ENCODE measurements around the gene ORM2. TPM values are rescaled to one million over a fixed set of nuclear protein-coding genes. Genes with fewer than 3 reads are reported as not detected.

ORM2 gene
- total RNA-seq, 1 experiment from 2014 or later, result 0.59 TPM

GRCh38 chr9:114303977-114304376 is 25.7 kb upstream of the ORM2 start (continued):
- TF ChIP-seq CTCF (IDR thresholded peaks at IDR 0.05 in 2 of 3, conservative IDR thresholded peaks at IDR 0.05 in 1 of 3; ENCODE audit: borderline replicate concordance in 1 of 3, insufficient read depth in 1 of 3, low read depth in 2 of 3, low read length in 2 of 3) (no peak), EZH2 (IDR thresholded peaks at IDR 0.05) (no peak), JUND (IDR thresholded peaks at IDR 0.05) (no peak), ZFX (IDR thresholded peaks at IDR 0.05) (no peak), POLR2AphosphoS5 (IDR thresholded peaks at IDR 0.05; ENCODE audit: low read depth, low read length) (no peak), CEBPB (IDR thresholded peaks at IDR 0.05; ENCODE audit: low read depth) (no peak)

GRCh38 chr9:114304416-114305188 is 25.1 kb upstream of the ORM2 start:
- POLR2A ChIA-PET, result no interaction called here
- no peak overlapping the region for H3K27ac ChIP-seq (ENCODE audit: low read depth, low read length)
- no peaks in the 10 kb centered on the region for H4K20me1 ChIP-seq (ENCODE audit: insufficient read depth)
- no peaks in the 10 kb centered on the region for H3K27me3 ChIP-seq (ENCODE audit: insufficient read depth, low read length)
- DNase-seq (ENCODE audit: low read depth, low spot score), result no peak
- peaks cover 0 to 3% of the 10 kb centered on the region in 2 experiments; a peak in 1 of 4 replicates for H3K4me1 ChIP-seq (ENCODE audit: control insufficient read depth in 1 of 2, insufficient read depth in 2 of 2, low read length in 2 of 2)
- no peak overlapping the region for H2AFZ ChIP-seq (ENCODE audit: low read depth, low read length, poor library complexity, severe bottlenecking)
- RAD21 ChIA-PET (ENCODE audit: low non-redundant PET in 1 of 2, low total read pairs in 2 of 2, uncharacterized antibody in 2 of 2, unreplicated experiment in 2 of 2), result interaction anchor here in 1 of 2 experiments (1.0 kb wide), 1 partner anchor 197 kb away, joined by 3 read pairs; no protein-coding TSS in a partner anchor
- no peak overlapping the region for H3K4me3 ChIP-seq (replicated peaks in 1 of 2; ENCODE audit: low read depth in 1 of 2, low read length in 2 of 2)
- no peak for ATAC-seq
- TF ChIP-seq SP1 (IDR thresholded peaks at IDR 0.05; ENCODE audit: low read depth), result no peak
- no peak for TF ChIP-seq CTCF (IDR thresholded peaks at IDR 0.05 in 2 of 3, conservative IDR thresholded peaks at IDR 0.05 in 1 of 3; ENCODE audit: borderline replicate concordance in 1 of 3, insufficient read depth in 1 of 3, low read depth in 2 of 3, low read length in 2 of 3)
- TF ChIP-seq EGR1 (IDR thresholded peaks at IDR 0.05; ENCODE audit: low read depth), result no peak
- no peak for TF ChIP-seq ZNF274 (IDR thresholded peaks at IDR 0.05; ENCODE audit: low read depth, low read length)
- intact Hi-C loops (cut with micrococcal nuclease), result loop anchor here (1.0 kb wide), 3 partner anchors 196 to 622 kb away; no protein-coding TSS in a partner anchor
- no peak overlapping the region for H3K9ac ChIP-seq (ENCODE audit: low read length)
- H3K79me2 ChIP-seq (ENCODE audit: insufficient read depth, low read length), result no peaks in the 10 kb centered on the region
- no peaks in the 10 kb centered on the region for H3K36me3 ChIP-seq (ENCODE audit: control insufficient read depth in 1 of 2, insufficient read depth in 2 of 2, low read length in 2 of 2)
- H3K9me2 ChIP-seq (ENCODE audit: insufficient read depth), result no peaks in the 10 kb centered on the region
- CTCF ChIA-PET, result interaction anchor here (0.9 to 1.2 kb wide), 2 partner anchors 9 to 220 kb away, joined by 3 read pairs; no protein-coding TSS in a partner anchor
- BruUV-seq (replicated peaks), result no TSS peak
- no peaks in the 10 kb centered on the region for H3K9me3 ChIP-seq (ENCODE audit: control insufficient read depth in 1 of 2, insufficient read depth in 1 of 2, low read depth in 1 of 2, low read length in 2 of 2)
- no peak overlapping the region for H3K4me2 ChIP-seq (ENCODE audit: low read length)
